Measurements from ENCODE around the gene TSPAN9.

DNA sequence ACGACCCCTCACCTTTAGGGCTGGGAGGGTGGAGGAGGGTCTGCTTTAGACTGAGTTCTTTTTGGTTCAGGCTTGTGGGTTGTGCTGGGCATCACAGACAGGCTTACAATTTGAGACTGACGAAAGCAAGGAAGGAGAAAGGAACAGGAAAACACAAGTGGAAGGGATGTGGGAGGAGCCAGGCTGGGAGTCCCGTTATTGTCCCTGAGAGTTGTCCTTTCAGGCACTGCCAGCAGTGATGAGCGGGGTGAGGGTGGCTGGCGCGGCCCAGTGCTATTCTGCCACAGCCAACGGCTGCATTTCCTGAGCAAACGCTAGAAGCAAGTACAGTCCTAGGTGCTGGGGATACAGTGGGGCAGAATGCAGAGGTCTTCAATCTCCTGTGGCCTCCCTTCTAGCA, 29.2 kb upstream of the TSPAN9 start:
- no peak for TF ChIP-seq POLR2A (IDR thresholded peaks at IDR 0.05)
- no peak for TF ChIP-seq CTCF (IDR thresholded peaks at IDR 0.05)
- no peak for TF ChIP-seq POLR2AphosphoS5 (IDR thresholded peaks at IDR 0.05)
- no peak for TF ChIP-seq EP300 (IDR thresholded peaks at IDR 0.05)

Data from suprapubic skin (tissue), 4 donors.